GM10248 (cell line): ENCODE results near the gene CCDC40.

Source experiments
- CTCF ChIA-PET: fragments of 300-600 bp; sonication (Branson Sonifier 250); formaldehyde crosslinking; extraction: SDS; loops from one replicate; lab custom pipeline; 2021; ENCODE audit warnings: antibody characterized with exemption; lab: Yijun Ruan, JAX
- POLR2A ChIA-PET: fragments of 350-650 bp; sonication (Branson Sonifier 250); formaldehyde crosslinking; extraction: SDS; loops from one replicate; lab custom pipeline; 2020; ENCODE audit warnings: antibody characterized with exemption; lab: Yijun Ruan, JAX
- DNase-seq: peaks from one replicate; pipeline ENCODE4 v3.0.0; 2012; ENCODE audit errors: extremely low spot score
- CTCF ChIP-seq: IDR thresholded peaks from 2 replicates; pipeline ENCODE4 v1.5.1; 2012; ENCODE audit warnings: mild to moderate bottlenecking, low read depth; ENCODE audit errors: extremely low read depth, missing control alignments, control extremely low read depth

CCDC40 gene

DNA sequence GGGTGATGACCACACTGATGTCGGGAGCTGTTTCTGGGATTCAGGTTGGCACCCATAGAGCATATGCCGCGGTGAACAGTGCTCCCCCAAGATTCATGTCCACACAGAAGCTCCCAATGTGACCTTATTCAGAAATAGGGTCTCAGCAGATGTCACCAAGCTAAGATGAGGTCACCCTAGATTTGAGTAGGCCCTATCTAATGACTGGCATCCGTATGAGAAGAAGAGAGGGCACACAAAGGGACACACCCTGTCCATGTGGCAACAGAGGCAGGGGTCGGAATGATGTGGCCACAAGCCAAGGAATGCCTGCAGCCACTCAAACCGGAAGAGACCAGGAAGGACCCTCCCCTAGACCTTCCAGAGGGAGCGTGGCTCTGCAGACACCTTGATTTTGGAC is 36.3 kb upstream of the CCDC40 start:
- no peak for TF ChIP-seq CTCF
- ChIA-PET POLR2A (no interaction called here), CTCF (interaction anchor here (1.1 kb wide), 1 partner anchor 8 kb away, joined by 8 read pairs; no protein-coding TSS in a partner anchor)
- no peak for DNase-seq

- TF ChIP-seq CTCF: no peak
- ChIA-PET CTCF (no interaction called here), POLR2A (no interaction called here)
- no peak for DNase-seq
These were observed 35.3 kb upstream of the CCDC40 start for GRCh38 chr17:80000981-80001775.

DNA sequence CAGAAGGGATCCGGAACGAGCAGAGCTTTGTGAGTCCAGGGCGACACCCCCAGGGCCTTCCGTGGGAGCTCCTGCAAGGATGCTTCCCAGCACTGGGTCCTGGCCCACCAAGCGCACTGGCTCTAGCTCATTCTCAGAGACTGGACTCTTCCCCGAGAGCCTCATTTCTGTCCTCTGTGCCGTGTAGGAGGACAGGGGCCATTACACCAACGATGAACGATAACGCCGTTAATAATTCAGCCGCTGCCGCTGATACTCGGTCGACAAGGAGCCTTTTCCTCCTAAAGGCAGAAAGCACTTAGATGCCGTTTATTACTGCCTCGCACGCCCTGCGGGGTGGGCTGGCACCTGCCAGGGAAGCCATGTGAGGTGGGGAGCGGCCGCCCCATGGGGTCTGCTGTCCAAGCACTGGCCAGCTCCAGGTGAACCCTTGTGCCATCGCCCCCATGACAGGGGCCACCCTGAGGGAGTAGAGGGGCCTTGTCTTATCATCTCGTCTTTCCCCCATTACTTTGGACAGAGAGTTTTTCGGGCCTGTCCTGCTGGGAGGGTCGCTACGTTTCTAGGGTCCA is 34.3 kb upstream of the CCDC40 start:
- TF ChIP-seq CTCF: no peak
- CTCF ChIA-PET: no interaction called here
- POLR2A ChIA-PET: no interaction called here
- DNase-seq: no peak

GRCh38 chr17:80002690-80003490 is 33.6 kb upstream of the CCDC40 start:
- POLR2A ChIA-PET: no interaction called here
- CTCF ChIA-PET: interaction anchor here (0.6 kb wide), 1 partner anchor 9 kb away, joined by 3 read pairs; no protein-coding TSS in a partner anchor
- no peak for TF ChIP-seq CTCF
- DNase-seq: no peak

- ChIA-PET CTCF (interaction anchor here (1.0 to 1.1 kb wide), 2 partner anchors 11 to 53 kb away, joined by 3 to 5 read pairs; no protein-coding TSS in a partner anchor), POLR2A (no interaction called here)
- no peak for TF ChIP-seq CTCF
- DNase-seq: no peak
These were observed 32.5 kb upstream of the CCDC40 start for GRCh38 chr17:80003969-80004368.
